Measurements from ENCODE around the gene NRBF2.

- TF ChIP-seq GATA3 (IDR thresholded peaks at IDR 0.05; ENCODE audit: low read depth, low read length) (no peak), GATA2 (IDR thresholded peaks at IDR 0.05; ENCODE audit: low read depth, low read length) (no peak)
Measured at GRCh38 chr10:63142136-63142535, 9.0 kb downstream of the NRBF2 start.

Data from SH-SY5Y (cell line).